SK-N-SH (cell line): Measurements from ENCODE around the gene PANX2. TPM values are rescaled to one million over a fixed set of nuclear protein-coding genes. Genes with fewer than 3 reads are reported as not detected.

ENCODE experiments used
- CTCF ChIA-PET: fragments of 300-600, 350-600 bp; formaldehyde crosslinking; extraction: SDS; loops from one replicate; lab custom pipeline; 2021; lab: Yijun Ruan, JAX
- POLR2A ChIA-PET: fragments of 350-600 bp; sonication (Branson Sonifier 250); formaldehyde crosslinking; extraction: SDS; loops from one replicate; lab custom pipeline; 2020; ENCODE audit warnings: antibody characterized with exemption, inconsistent platforms; lab: Yijun Ruan, JAX
- DNase-seq: peaks from one replicate; pipeline ENCODE4 v3.0.0; 2012
- H2AFZ ChIP-seq: fragments of 200-600 bp; sonication (generic); 2 replicates; pipeline ENCODE4 v1.8.1; 2016; ENCODE audit warnings: antibody characterized with exemption, mild to moderate bottlenecking, low read depth
- H3F3A ChIP-seq: fragments of 200-600 bp; sonication (generic); replicated peaks from 2 replicates; pipeline ENCODE3; 2016; ENCODE audit warnings: antibody characterized with exemption, mild to moderate bottlenecking; ENCODE audit not compliant: insufficient read depth
- H3K27ac ChIP-seq, 2 experiments: fragments of 200-500 bp in 1 of 2; fragments of 200-600 bp in 1 of 2; sonication (Bioruptor generic) in 1 of 2; sonication (generic), shearing (Covaris generic) in 1 of 2; 2 replicates each; pipeline versions ENCODE4 v1.5.1 to v1.6.1; 2014 to 2016; ENCODE audit warnings: low read depth in 2 of 2, inconsistent platforms in 1 of 2, low read length in 1 of 2, mild to moderate bottlenecking in 1 of 2, mixed read lengths in 1 of 2
- H3K27me3 ChIP-seq: fragments of 200-600 bp; sonication (generic), shearing (Covaris generic); 2 replicates; pipeline ENCODE4 v1.6.1; 2016; ENCODE audit warnings: mixed run types; ENCODE audit not compliant: insufficient read depth
- H3K36me3 ChIP-seq, 2 experiments: fragments of 200-500 bp in 1 of 2; fragments of 200-600 bp in 1 of 2; sonication (Bioruptor generic) in 1 of 2; sonication (generic) in 1 of 2; replicated peaks in 1 of 2; 2 replicates each; pipeline versions ENCODE3 to v1.5.1; 2014 to 2016; ENCODE audit warnings: low read length in 1 of 2, mild to moderate bottlenecking in 1 of 2; ENCODE audit not compliant: insufficient read depth in 2 of 2, control insufficient read depth in 1 of 2
- H3K4me1 ChIP-seq, 2 experiments: fragments of 200-500 bp in 1 of 2; fragments of 200-600 bp in 1 of 2; sonication (Bioruptor generic) in 1 of 2; sonication (generic), shearing (Covaris generic) in 1 of 2; 2 replicates each; pipeline versions ENCODE4 v1.5.1 to v1.6.1; 2014 to 2016; ENCODE audit warnings: low read depth in 1 of 2, low read length in 1 of 2, mixed run types in 1 of 2; ENCODE audit not compliant: insufficient read depth in 2 of 2, control insufficient read depth in 1 of 2
- H3K4me2 ChIP-seq: fragments of 200-600 bp; sonication (generic), shearing (Covaris generic); 2 replicates; pipeline ENCODE4 v1.6.1; 2017; ENCODE audit warnings: mixed run types
- H3K4me3 ChIP-seq, 2 experiments: fragments of 200-500 bp in 1 of 2; fragments of 200-600 bp in 1 of 2; sonication (Bioruptor generic) in 1 of 2; sonication (generic), shearing (Covaris generic) in 1 of 2; 2 replicates each; pipeline versions ENCODE4 v1.5.1 to v1.8.1; 2014 to 2016; ENCODE audit warnings: low read depth in 2 of 2, inconsistent platforms in 1 of 2, low read length in 1 of 2, mild to moderate bottlenecking in 1 of 2, mixed read lengths in 1 of 2, moderate library complexity in 1 of 2
- H3K79me2 ChIP-seq: fragments of 200-600 bp; sonication (generic); 2 replicates; pipeline ENCODE4 v1.8.1; 2017; ENCODE audit warnings: mild to moderate bottlenecking; ENCODE audit not compliant: insufficient read depth
- H3K9ac ChIP-seq: fragments of 200-600 bp; sonication (generic); 2 replicates; pipeline ENCODE4 v1.6.1; 2017; ENCODE audit warnings: mixed run types
- H3K9me2 ChIP-seq: fragments of 200-600 bp; sonication (generic); 2 replicates; pipeline ENCODE4 v1.6.1; 2017; ENCODE audit warnings: mixed run types
- H3K9me3 ChIP-seq: fragments of 200-600 bp; sonication (generic); 2 replicates; pipeline ENCODE4 v1.6.1; 2017; ENCODE audit warnings: mixed run types, mild to moderate bottlenecking, moderate library complexity
- H4K20me1 ChIP-seq: fragments of 200-600 bp; sonication (generic); 2 replicates; pipeline ENCODE4 v1.6.1; 2017; ENCODE audit warnings: mild to moderate bottlenecking, mixed run types; ENCODE audit not compliant: insufficient read depth
- CHD2 ChIP-seq: fragments of 150-350 bp; IDR thresholded peaks from 2 replicates; pipeline ENCODE4 v1.6.1; 2018; ENCODE audit warnings: low read length; ENCODE audit not compliant: partially characterized antibody
- CTCF ChIP-seq: fragments of 200-600 bp; sonication (generic); IDR thresholded peaks from 2 replicates; pipeline ENCODE4 v1.6.1; 2017; ENCODE audit warnings: antibody characterized with exemption, mild to moderate bottlenecking, moderate library complexity
- ELF1 ChIP-seq: IDR thresholded peaks from 2 replicates; pipeline ENCODE4 v1.4.0; 2012
- EP300 ChIP-seq, 2 experiments: IDR thresholded peaks; 2 replicates each; pipeline versions ENCODE4 v1.4.0 to v1.6.1; 2012; ENCODE audit warnings: borderline replicate concordance in 1 of 2, low read depth in 1 of 2, low read length in 1 of 2
- FOXJ3 ChIP-seq: sonication (generic); formaldehyde crosslinking; IDR thresholded peaks from 2 replicates; pipeline ENCODE4 v1.5.1; 2020; ENCODE audit warnings: mild to moderate bottlenecking, missing genetic modification reagents
- GATA2 ChIP-seq: sonication (generic); formaldehyde crosslinking; IDR thresholded peaks from 2 replicates; pipeline ENCODE4 v1.5.0; 2020; ENCODE audit warnings: mild to moderate bottlenecking, missing genetic modification reagents
- JUND ChIP-seq: IDR thresholded peaks from 2 replicates; pipeline ENCODE4 v1.4.0; 2012
- MAX ChIP-seq: IDR thresholded peaks from 2 replicates; pipeline ENCODE4 v1.4.0; 2012; ENCODE audit warnings: low read depth
- MEF2A ChIP-seq: IDR thresholded peaks from 2 replicates; pipeline ENCODE4 v1.4.0; 2012; ENCODE audit warnings: low read depth, borderline replicate concordance
- POLR2AphosphoS5 ChIP-seq: IDR thresholded peaks from 2 replicates; pipeline ENCODE4 v1.6.1; 2012; ENCODE audit warnings: low read depth, low read length
- TEAD4 ChIP-seq: IDR thresholded peaks from 2 replicates; pipeline ENCODE4 v1.4.0; 2012; ENCODE audit warnings: mild to moderate bottlenecking, borderline replicate concordance; ENCODE audit not compliant: insufficient read depth
- USF1 ChIP-seq: IDR thresholded peaks from 2 replicates; pipeline ENCODE4 v1.4.0; 2012; ENCODE audit warnings: low read depth, borderline replicate concordance
- WGBS: methylation state at CpG from one replicate; pipeline ENCODE4 v1.1.6; 2017; ENCODE audit warnings: low lambda C conversion rate; 5-methylcytosine and 5-hydroxymethylcytosine counted together
- polyA plus RNA-seq, 3 experiments: library from polyadenylated mRNA; depleted of rRNA; stranded (reverse); fragments of >200 nt; gene quantifications; 2 replicates each; pipeline ENCODE4 v1.2.3, GENCODE V29; 2012

The PANX2 gene
- polyA plus RNA-seq, 1 of the 3 experiments (the other 2 are of a cell fraction) = 2.4 TPM

GRCh38 chr22:50206599-50206998 lies 36.1 kb downstream of the PANX2 start (continued):
- TF ChIP-seq MEF2A (no peak), MAX (no peak), CTCF (peak; percentile 54), FOXJ3 (CRISPR knock-in tag) (no peak), EP300 (IDR thresholded peaks at IDR 0.05; ENCODE audit: borderline replicate concordance in 1 of 2, low read depth in 1 of 2, low read length in 1 of 2) (no peak), ELF1 (no peak), JUND (no peak), USF1 (no peak), CHD2 (no peak)

DNA sequence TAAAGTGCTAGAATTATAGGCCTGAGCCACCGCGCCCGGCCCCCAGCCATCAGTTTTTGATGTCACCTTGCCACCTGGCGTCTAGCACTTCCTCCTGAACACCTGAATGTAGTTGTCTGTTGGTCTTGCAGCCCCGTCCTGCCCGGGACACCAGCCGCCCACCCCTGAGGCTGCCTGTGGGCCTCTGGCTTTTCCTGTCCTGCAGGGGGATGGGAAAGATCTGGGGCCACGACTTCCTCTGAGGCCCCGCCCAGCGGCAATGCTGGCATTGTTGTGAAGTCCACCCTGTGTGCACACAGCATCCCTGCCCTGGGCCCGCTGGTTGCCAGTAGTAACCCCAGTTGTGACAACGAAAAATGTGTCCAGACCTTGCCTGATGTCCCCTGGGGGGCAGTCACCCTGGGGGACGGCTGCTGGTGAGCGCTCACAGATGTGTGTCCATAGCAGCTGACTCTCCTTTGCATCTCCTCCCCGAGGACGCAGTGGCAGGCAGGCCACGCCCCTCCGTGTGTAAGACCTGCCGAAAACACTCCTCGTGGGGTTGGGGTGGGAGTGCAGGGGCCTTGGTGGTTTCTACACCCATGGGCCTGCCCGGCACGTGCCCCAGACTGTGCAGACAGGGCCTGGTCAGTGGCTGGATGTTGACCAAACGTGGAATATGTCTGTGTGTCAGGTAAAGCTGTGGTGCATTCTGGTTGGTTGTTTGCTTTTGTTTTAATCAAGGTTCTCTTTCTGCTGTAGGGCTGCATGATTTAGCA lies 37.0 kb downstream of the PANX2 start:
- Histone ChIP-seq H2AFZ (no peak overlapping the region), H3K27ac (no peak overlapping the region), H3K9me3 (no peaks in the 10 kb centered on the region), H3K4me2 (no peak overlapping the region), H3K36me3 (peaks cover 39 to 41% of the 10 kb centered on the region in 2 experiments), H4K20me1 (0 out of 2 replicates have a peak, but pooled peaks cover 12% of the 10 kb centered on the region), H3K4me1 (no peaks in the 10 kb centered on the region; a peak in 1 of 4 replicates), H3K79me2 (peaks cover 40% of the 10 kb centered on the region), H3K27me3 (no peaks in the 10 kb centered on the region)
- POLR2A ChIA-PET = no interaction called here
- no peak for DNase-seq
- WGBS = 90% methylated on average over 12 of the region's 23 CpGs
- no peak for TF ChIP-seq CHD2
- TF ChIP-seq, all 33 proteins: peak for 0
- CTCF ChIA-PET = interaction anchor here (1.0 to 3.9 kb wide), 15 partner anchors 8 to 277 kb away, joined by 3 to 52 read pairs (median 4); partner anchors contain the start of gene PANX2
- no peak overlapping the region for H3K4me3 ChIP-seq
- H3K9ac ChIP-seq = no peak overlapping the region
- peaks cover 14% of the 10 kb centered on the region for H3F3A ChIP-seq
- no peaks in the 10 kb centered on the region for H3K9me2 ChIP-seq

- peaks cover 34% of the 10 kb centered on the region for H3K79me2 ChIP-seq
- no peak overlapping the region for H3K27ac ChIP-seq
- no peaks in the 10 kb centered on the region for H3K27me3 ChIP-seq
- 92% methylated on average over 14 of the region's 22 CpGs for WGBS
- H2AFZ ChIP-seq = no peak overlapping the region
- peaks cover 14% of the 10 kb centered on the region for H3F3A ChIP-seq
- H3K4me1 ChIP-seq = no peaks in the 10 kb centered on the region; a peak in 1 of 4 replicates
- H3K9me3 ChIP-seq = no peaks in the 10 kb centered on the region
- no peaks in the 10 kb centered on the region for H3K9me2 ChIP-seq
- H3K36me3 ChIP-seq = peaks cover 38 to 42% of the 10 kb centered on the region in 2 experiments
- H4K20me1 ChIP-seq = 0 out of 2 replicates have a peak, but pooled peaks cover 16% of the 10 kb centered on the region
- H3K9ac ChIP-seq = no peak overlapping the region
- no peak for DNase-seq
- CTCF ChIA-PET = interaction anchor here (0.7 to 3.9 kb wide), 9 partner anchors 10 to 278 kb away, joined by 3 to 52 read pairs (median 4); no protein-coding TSS in a partner anchor
- POLR2A ChIA-PET = no interaction called here
- no peak overlapping the region for H3K4me3 ChIP-seq
- TF ChIP-seq POLR2AphosphoS5 (no peak), GATA2 (no peak), TEAD4 (no peak)
- no peak overlapping the region for H3K4me2 ChIP-seq
Observed at GRCh38 chr22:50208430-50208938, 38.0 kb downstream of the PANX2 start.
